Thoracic aorta (tissue), 2 donors: ENCODE measurements around the gene BICRAL. TPM values are rescaled to one million over a fixed set of nuclear protein-coding genes. Genes with fewer than 3 reads are reported as not detected.
A peak's percentile ranks its signal among the peaks of the same experiment; 100 is the strongest.

ENCODE experiments used
- ATAC-seq: fragments of 150-250 bp; one replicate; pipeline ENCODE4 v1.8.0; 2017; ENCODE audit warnings: low read depth; ENCODE audit not compliant: insufficient number of reproducible peaks, low FRiP score
- DNase-seq: peaks from one replicate; pipeline ENCODE4 v3.0.0-alpha.2; 2020; ENCODE audit warnings: low spot score
- H3K27ac ChIP-seq, 2 donors: fragments of 200-600 bp; sonication (generic); 1 replicate in 1 of 2; 2 replicates in 1 of 2; pipeline ENCODE4 v1.5.1; 2016; ENCODE audit warnings: mild to moderate bottlenecking in 2 of 2, moderate library complexity in 2 of 2
- H3K27me3 ChIP-seq: fragments of 200-600 bp; sonication (generic); replicated peaks from 2 replicates; pipeline ENCODE4 v1.6.0; 2016; ENCODE audit warnings: mild to moderate bottlenecking; ENCODE audit not compliant: insufficient read depth
- H3K36me3 ChIP-seq: fragments of 200-600 bp; sonication (generic); one replicate; pipeline ENCODE4 v1.5.1; 2016
- H3K4me1 ChIP-seq, 2 donors: fragments of 200-600 bp; sonication (generic); 1 replicate in 1 of 2; 2 replicates in 1 of 2; pipeline versions ENCODE4 v1.5.1 to v1.6.0; 2016; ENCODE audit warnings: low read depth in 2 of 2, mild to moderate bottlenecking in 1 of 2; ENCODE audit not compliant: control insufficient read depth in 1 of 2
- H3K4me3 ChIP-seq: fragments of 200-600 bp; sonication (generic); 2 replicates; pipeline ENCODE4 v1.5.1; 2016; ENCODE audit warnings: mild to moderate bottlenecking
- H3K9me3 ChIP-seq: fragments of 200-600 bp; sonication (generic); 2 replicates; pipeline ENCODE4 v1.5.1; 2016
- total RNA-seq, 2 donors: library from RNA; depleted of rRNA; stranded (reverse); fragments of >200 nt; gene quantifications; one replicate each; pipeline versions ENCODE4 v1.1.0 to v1.2.3, GENCODE V29; 2016
- TF ChIP-seq, protein P1 (sequence below): fragments of 200-600 bp; sonication (generic); IDR thresholded peaks from one replicate; pipeline ENCODE4 v1.5.1; 2019; ENCODE audit warnings: antibody characterized with exemption

Gene BICRAL
- total RNA-seq, 2 donors from 2014 or later, result 16.5 to 18.8 TPM

DNA sequence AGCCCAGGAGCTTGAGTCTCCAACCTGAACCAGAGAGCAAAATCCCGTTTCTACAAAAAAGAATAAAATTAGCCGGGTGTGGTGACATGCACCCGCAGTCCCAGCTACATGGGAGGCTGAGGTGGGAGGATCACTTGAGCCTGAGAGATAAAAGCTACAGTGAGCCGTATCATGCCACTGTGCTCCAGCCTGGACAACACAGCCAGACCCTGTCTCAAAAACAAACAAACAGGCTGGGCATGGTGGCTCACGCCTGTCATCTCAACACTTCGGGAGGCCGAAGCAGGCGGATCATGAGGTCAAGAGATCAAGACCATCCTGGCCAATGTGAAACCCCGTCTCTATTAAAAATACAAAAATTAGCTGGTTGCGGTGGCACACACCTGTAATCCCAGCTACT is 122.6 kb downstream of the BICRAL start:
- TF ChIP-seq, protein P1, sequence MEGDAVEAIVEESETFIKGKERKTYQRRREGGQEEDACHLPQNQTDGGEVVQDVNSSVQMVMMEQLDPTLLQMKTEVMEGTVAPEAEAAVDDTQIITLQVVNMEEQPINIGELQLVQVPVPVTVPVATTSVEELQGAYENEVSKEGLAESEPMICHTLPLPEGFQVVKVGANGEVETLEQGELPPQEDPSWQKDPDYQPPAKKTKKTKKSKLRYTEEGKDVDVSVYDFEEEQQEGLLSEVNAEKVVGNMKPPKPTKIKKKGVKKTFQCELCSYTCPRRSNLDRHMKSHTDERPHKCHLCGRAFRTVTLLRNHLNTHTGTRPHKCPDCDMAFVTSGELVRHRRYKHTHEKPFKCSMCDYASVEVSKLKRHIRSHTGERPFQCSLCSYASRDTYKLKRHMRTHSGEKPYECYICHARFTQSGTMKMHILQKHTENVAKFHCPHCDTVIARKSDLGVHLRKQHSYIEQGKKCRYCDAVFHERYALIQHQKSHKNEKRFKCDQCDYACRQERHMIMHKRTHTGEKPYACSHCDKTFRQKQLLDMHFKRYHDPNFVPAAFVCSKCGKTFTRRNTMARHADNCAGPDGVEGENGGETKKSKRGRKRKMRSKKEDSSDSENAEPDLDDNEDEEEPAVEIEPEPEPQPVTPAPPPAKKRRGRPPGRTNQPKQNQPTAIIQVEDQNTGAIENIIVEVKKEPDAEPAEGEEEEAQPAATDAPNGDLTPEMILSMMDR, result no peak
- H3K27ac ChIP-seq, result no peak overlapping the region
- ATAC-seq, result no peak

DNA sequence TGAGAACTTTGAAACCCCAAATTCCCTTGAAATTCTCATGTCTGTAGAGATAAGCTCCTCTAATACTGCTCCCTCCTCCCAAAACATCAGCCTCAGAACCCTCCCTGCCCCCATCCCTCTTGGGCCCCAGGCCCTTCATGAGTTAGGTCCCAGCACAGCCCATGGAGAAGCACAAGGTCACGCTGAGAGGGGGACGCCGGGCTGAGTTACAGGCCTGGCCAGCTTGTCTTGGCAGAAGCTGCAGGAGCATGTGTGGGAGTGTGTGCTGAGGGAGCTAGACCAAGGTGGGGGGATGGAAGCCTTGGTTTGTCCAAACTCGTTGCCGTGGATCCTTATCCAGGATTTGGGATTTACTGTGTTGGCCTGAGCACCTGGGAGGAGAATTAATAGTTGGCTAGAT is 125.5 kb downstream of the BICRAL start:
- ATAC-seq (no peak), DNase-seq (no peak)
- no peaks in the 10 kb centered on the region for H3K27me3 ChIP-seq
- no peaks in the 10 kb centered on the region for H3K9me3 ChIP-seq
- H3K27ac ChIP-seq, result no peak overlapping the region
- H3K4me1 ChIP-seq, result peaks cover 0 to 9% of the 10 kb centered on the region in 2 donors
- H3K4me3 ChIP-seq, result no peak overlapping the region
- TF ChIP-seq, protein P1, result no peak
- H3K36me3 ChIP-seq, result no peaks in the 10 kb centered on the region

More for the DNA sequence above, 122.6 kb downstream of the BICRAL start:
- DNase-seq, result no peak
- no peaks in the 10 kb centered on the region for H3K27me3 ChIP-seq
- H3K4me3 ChIP-seq, result no peak overlapping the region
- peaks cover 6 to 23% of the 10 kb centered on the region in 2 donors for H3K4me1 ChIP-seq
- no peaks in the 10 kb centered on the region for H3K9me3 ChIP-seq
- H3K36me3 ChIP-seq, result no peaks in the 10 kb centered on the region

DNA sequence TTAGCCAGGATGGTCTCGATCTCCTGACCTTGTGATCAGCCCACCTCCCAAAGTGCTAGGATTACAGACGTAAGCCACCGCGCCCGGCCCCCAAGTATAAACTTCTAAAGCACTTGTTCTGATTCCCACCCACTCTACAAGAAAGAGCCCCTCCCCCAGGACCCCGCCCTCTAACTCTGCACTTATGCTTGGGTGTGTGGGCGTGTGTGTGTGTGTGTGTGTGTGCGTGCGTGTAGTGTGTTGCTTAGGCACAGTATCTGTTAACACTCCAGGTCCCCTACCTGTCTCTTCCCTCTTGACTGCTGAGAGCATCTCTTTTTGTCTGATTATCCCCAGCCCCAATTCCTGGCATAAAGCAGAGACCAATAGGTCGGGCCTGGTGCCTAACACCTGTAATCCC is 128.0 kb downstream of the BICRAL start:
- no peak for DNase-seq
- no peaks in the 10 kb centered on the region for H3K36me3 ChIP-seq
- H3K27ac ChIP-seq, result no peak overlapping the region
- no peaks in the 10 kb centered on the region for H3K27me3 ChIP-seq
- H3K4me1 ChIP-seq, result peaks cover 0 to 9% of the 10 kb centered on the region in 2 donors
- TF ChIP-seq, protein P1, result no peak
- no peaks in the 10 kb centered on the region for H3K9me3 ChIP-seq
- no peak overlapping the region for H3K4me3 ChIP-seq
- no peak for ATAC-seq

DNA sequence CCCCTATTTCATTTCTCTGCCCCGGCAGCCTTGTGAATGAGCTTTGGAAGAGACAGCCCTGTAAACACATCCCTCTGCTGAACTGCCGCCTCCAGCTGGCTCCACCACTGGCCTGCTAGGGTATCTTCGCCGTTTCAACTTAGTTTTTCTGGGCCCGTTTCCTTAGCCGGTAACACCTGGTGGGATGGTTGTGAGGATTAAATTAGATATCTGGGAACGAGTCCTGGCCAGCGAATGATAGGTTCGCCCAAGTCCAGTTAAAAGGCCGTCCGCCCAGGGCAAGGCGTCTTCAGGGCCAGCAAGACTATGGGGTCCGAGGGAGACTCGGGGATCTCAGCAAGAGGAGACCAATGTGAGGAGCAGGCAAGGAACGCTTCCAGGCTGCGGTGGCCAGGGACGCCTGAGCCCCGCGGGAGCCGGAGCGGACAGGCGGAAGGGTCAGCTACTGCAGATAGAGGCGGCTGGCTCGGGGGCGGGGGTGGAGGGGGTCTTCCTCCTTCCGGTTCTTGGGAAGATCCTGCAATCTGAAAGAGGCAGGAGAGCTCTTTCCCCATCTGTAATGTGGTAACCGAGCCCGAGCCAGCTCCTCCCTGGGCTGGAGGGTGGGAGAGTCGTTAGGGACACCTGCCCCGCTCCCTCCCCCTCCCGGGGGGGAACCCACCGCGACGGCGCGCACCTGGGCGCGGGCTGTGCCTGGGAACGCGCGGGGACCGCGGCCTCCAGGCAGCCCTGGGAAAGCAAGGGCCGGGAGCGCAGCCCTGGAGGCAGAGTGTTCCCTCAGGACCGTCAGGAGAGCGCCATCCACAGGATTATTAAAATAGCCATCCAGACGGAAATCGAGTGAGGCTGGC is 129.5 kb downstream of the BICRAL start:
- TF ChIP-seq, protein P1, result no peak
- Histone ChIP-seq H3K27ac (no peak overlapping the region), H3K27me3 (no peaks in the 10 kb centered on the region), H3K4me1 (peaks cover 0 to 9% of the 10 kb centered on the region in 2 donors), H3K36me3 (no peaks in the 10 kb centered on the region), H3K4me3 (peak overlapping the region; percentile 36), H3K9me3 (no peaks in the 10 kb centered on the region)
- DNase-seq (no peak), ATAC-seq (no peak)

DNA sequence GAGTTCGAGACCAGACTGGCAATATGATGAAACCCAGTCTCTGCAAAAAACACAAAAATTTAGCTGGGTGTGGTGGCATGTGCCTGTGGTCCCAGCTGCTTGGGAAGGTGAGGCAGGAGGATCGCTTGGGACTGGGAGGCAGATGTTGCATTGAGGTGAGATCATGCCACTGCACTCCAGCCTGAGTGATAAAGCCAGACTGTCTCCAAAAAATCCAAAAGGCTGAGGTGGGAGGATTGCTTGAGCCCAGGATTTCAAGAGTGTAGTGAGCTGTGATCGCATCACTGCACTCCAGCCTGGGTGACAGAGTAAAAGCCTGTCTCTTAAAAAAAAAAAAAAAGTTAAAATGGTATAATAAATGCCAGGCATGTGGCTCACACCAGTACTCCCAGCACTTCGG is 132.7 kb downstream of the BICRAL start:
- no peaks in the 10 kb centered on the region for H3K36me3 ChIP-seq
- no peaks in the 10 kb centered on the region for H3K27me3 ChIP-seq
- H3K4me3 ChIP-seq, result no peak overlapping the region
- TF ChIP-seq, protein P1, result no peak
- H3K9me3 ChIP-seq, result no peaks in the 10 kb centered on the region
- no peak for ATAC-seq
- no peak overlapping the region for H3K27ac ChIP-seq
- H3K4me1 ChIP-seq, result peaks cover 0 to 9% of the 10 kb centered on the region in 2 donors
- no peak for DNase-seq
